Posterior vena cava (tissue), 2 donors: ENCODE data around the gene NCAPD2. TPM values are rescaled to one million over a fixed set of nuclear protein-coding genes. Genes with fewer than 3 reads are reported as not detected.
"Not testable (repeated sequence)": the region's sequence is repeated elsewhere in the genome, so short reads cannot be mapped to it uniquely, and the experiment has no call there.

Experiments
- DNase-seq: peaks from one replicate; pipeline ENCODE4 v3.0.0-alpha.2; 2020; ENCODE audit warnings: low spot score
- intact Hi-C, 2 donors: fragments of 100-400 bp; cut with DNase I; formaldehyde crosslinking; loops; one replicate each; pipeline versions ENCODE4 v1.14.1 to v1.14.2; 2022 to 2023
- total RNA-seq, 2 donors: library from RNA; stranded (reverse); fragmentation: NEBNext Ultra II Directional; extraction: Animal tissue kit (Norgen Biotek cat#: 25700); gene quantifications; one replicate each; pipeline ENCODE4 v1.2.1, GENCODE V29; 2021
- donor health status: DM: yes; HTN: yes; CAD: no.
- donor health status: DM: yes; HTN: yes; CAD: no.

The NCAPD2 gene
- total RNA-seq, 2 donors from 2014 or later: 14.4 to 16.3 TPM

GRCh38 chr12:6461401-6462233 is 32.3 kb upstream of the NCAPD2 start:
- DNase-seq: peak; percentile 89
- intact Hi-C loops: loop anchor here (2.0 to 10.0 kb wide), 4 partner anchors 34 to 134 kb away; no protein-coding TSS in a partner anchor

GRCh38 chr12:6462234-6462995 is 31.5 kb upstream of the NCAPD2 start:
- DNase-seq: peak; percentile 69
- intact Hi-C loops: loop anchor here (2.0 to 10.0 kb wide), 4 partner anchors 35 to 135 kb away; no protein-coding TSS in a partner anchor

- intact Hi-C loops: loop anchor here (2.0 to 10.0 kb wide), 4 partner anchors 36 to 136 kb away; no protein-coding TSS in a partner anchor
- DNase-seq: no peak
Measured at GRCh38 chr12:6463216-6463615, 30.7 kb upstream of the NCAPD2 start.

GRCh38 chr12:6463858-6464257 is 30.0 kb upstream of the NCAPD2 start:
- intact Hi-C loops: loop anchor here (2.0 to 10.0 kb wide), 4 partner anchors 37 to 137 kb away; no protein-coding TSS in a partner anchor

DNA sequence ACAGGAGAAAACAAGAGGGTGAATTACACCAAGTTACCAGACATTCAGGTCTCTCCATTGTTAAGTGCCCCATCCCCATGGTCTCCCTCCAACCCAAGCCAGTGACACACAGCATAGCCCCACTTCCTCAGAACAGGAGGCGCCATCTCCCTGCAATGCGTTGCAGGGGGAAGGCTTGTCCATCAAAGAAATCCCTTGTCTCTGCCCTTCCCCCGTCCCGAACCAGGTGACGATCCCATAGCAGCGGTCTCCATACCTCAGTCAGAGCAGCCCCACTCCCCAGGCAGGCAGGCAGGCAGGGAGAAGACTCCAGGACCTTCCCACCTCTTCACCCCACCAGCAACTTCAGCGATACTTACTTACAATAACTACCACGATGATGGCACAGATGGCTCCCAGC is 29.4 kb upstream of the NCAPD2 start:
- DNase-seq: no peak
- intact Hi-C loops: loop anchor here (5.0 to 10.0 kb wide), 3 partner anchors 37 to 137 kb away; no protein-coding TSS in a partner anchor

More at GRCh38 chr12:6463858-6464257, 30.0 kb upstream of the NCAPD2 start:
- no peak for DNase-seq

- intact Hi-C loops: loop anchor here in 1 of 2 donors (10.0 kb wide), 1 partner anchor 131 kb away; no protein-coding TSS in a partner anchor
Measured at GRCh38 chr12:6465467-6466183, 28.3 kb upstream of the NCAPD2 start.

DNA sequence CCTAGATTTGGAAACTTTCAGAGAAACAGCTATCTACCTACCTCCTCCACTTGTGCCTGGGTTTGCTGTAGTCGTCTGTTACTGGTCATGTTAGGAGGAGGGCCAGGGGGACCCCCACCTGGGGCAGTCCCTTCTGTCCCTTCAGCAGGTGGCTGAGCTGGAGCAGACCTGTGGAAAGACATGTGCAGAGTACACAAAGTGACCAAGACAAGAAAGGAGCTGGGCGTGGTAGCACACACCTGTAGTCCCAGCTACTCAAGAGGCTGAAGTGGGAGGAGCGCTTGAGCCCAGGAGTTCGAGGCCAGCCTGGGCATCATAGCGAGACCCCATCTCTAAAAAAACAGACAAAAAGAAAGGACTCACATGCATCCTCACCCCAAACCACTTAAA is 27.7 kb upstream of the NCAPD2 start:
- DNase-seq: no peak
- intact Hi-C loops: loop anchor here in 1 of 2 donors (10.0 kb wide), 1 partner anchor 131 kb away; no protein-coding TSS in a partner anchor

More at GRCh38 chr12:6465467-6466183, 28.3 kb upstream of the NCAPD2 start:
- DNase-seq: no peak

DNA sequence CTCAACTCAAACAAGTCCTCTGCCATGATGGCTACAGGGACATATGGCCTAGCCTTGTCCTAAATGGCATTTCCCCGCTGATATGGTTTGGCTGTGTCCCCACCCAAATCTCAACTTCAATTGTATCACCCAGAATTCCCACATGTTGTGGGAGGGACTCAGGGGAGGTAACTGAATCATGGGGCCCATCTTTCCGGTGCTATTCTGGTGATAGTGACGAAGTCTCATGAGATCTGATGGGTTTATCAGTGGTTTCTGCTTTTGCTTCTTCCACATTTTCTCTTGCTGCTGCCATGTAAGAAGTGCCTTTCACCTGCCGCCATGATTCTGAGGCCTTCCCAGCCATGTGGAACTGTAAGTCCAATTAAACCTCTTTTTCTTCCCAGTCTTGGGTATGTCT is 27.2 kb upstream of the NCAPD2 start:
- intact Hi-C loops: loop anchor here in 1 of 2 donors (10.0 kb wide), 1 partner anchor 132 kb away; no protein-coding TSS in a partner anchor

DNA sequence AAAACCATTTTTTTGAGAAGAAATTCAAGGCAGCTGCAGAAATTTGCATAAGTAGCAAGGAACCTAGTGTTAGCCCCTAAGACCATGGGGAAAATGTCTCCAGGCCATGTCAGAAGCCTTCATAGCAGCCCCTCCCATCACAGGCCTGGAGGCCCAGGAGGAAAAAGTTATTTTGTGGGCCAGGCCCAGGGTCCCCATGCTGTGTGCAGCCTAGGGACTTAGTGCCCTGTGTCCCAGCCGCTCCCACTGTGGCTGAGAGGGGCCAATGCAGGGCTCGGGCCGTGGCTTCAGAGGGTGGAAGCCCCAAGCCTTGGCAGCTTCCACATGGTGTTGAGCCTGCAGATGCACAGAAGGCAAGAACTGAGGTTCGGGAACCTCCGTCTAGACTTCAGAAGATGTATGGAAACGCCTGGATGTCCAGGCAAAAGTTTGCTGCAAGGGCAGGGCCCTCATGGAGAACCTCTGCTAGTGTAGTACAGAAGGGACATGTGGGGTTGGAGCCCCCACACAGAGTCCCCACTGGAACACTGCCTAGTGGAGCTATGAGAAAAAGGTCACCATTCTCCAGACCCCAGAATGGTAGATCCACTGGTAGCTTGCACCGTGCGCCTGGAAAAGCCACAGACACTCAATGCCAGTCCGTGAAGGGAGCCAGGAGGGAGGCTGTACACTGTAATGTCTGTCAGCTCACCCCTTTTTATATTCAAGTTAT is 26.2 kb upstream of the NCAPD2 start:
- intact Hi-C loops: loop anchor here in 1 of 2 donors (10.0 kb wide), 1 partner anchor 133 kb away; no protein-coding TSS in a partner anchor

More for the DNA sequence above, 27.2 kb upstream of the NCAPD2 start:
- not testable (repeated sequence) for DNase-seq

DNA sequence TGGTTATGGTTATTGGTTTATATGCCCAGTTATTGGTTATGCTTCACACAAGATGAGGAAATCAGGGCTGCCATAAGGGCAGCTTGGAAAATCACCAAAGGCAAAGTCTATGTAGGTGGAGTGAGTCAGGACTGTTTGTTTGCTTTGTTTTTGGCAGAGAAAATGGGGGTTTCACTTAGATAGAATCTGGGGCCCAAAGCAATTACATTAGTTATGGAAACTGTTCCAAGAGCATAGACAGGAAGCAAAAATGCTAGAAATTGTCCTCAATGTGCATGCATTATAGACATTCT is 25.7 kb upstream of the NCAPD2 start:
- intact Hi-C loops: loop anchor here in 1 of 2 donors (10.0 kb wide), 1 partner anchor 133 kb away; no protein-coding TSS in a partner anchor
- no peak for DNase-seq

More for the DNA sequence above, 26.2 kb upstream of the NCAPD2 start:
- DNase-seq: not testable (repeated sequence)

GRCh38 chr12:6469092-6469491 is 24.8 kb upstream of the NCAPD2 start:
- DNase-seq: no peak
- intact Hi-C loops: loop anchor here in 1 of 2 donors (10.0 kb wide), 1 partner anchor 134 kb away; no protein-coding TSS in a partner anchor

GRCh38 chr12:6469609-6470374 is 24.1 kb upstream of the NCAPD2 start:
- intact Hi-C loops: loop anchor here in 1 of 2 donors (10.0 kb wide), 1 partner anchor 135 kb away; no protein-coding TSS in a partner anchor
- DNase-seq: no peak

DNA sequence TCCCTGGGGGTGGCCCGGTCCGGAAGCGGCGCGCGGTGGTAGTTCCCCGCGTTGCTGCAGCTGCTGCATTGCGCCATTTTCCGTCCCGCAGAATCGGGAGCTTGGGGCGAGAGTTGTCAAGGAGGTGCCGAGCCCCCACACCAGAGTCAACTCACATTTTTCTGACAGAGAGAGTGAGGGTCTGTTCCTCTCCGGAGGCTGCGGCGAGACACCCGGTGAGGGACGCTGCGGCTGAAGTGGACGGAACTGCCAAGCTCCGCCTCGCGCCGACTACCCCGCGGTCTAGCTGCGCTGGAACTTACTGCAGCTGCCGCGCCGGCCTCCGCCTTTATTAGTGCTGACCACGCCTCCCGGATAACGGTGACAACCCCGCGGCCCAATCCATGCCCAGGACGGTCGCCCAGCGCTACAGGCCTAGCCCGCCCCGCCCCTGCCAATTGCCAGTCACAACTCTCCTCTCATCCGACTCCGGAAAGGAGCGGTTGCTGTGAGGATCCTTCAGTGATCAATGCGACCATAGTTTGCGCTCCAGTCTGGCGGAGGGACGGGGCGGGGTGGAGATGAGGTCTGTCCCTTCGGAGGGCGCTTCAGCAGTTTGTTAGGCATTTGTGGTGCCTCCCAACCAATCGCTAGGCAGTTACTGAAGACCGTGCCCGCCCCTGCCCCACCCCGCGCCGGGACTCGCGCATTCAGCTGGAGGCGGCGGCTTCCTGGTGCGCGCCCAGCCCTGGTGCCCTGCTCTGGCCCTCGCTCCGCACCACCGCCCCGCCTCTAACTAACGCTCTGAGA is 23.3 kb upstream of the NCAPD2 start, which contains the start of gene VAMP1:
Gene VAMP1 (minus strand): TSS at position 303 of the 789 bp plus-strand sequence. CDS start 146 bp downstream, at position 157.
- peak; percentile 100 for DNase-seq
- intact Hi-C loops: no loop called here

GRCh38 chr12:6471989-6472360 is 21.9 kb upstream of the NCAPD2 start:
- intact Hi-C loops: no loop called here
- DNase-seq: no peak

- intact Hi-C loops: no loop called here
- DNase-seq: no peak
Measured at GRCh38 chr12:6472491-6472890, 21.4 kb upstream of the NCAPD2 start.

GRCh38 chr12:6475233-6475975 is 18.5 kb upstream of the NCAPD2 start:
- DNase-seq, intact Hi-C loops: not testable (repeated sequence)
